Natural killer cell (primary cell): ENCODE data around the gene SH3TC1. TPM values are rescaled to one million over a fixed set of nuclear protein-coding genes. Genes with fewer than 3 reads are reported as not detected.

Source experiments
- ATAC-seq, 3 donors: fragments of 150-1000 bp in 2 of 3; fragments of 200-7000 bp in 1 of 3; cut with Tn5 transposase; 1 replicate in 1 of 3; 2 replicates in 2 of 3; pipeline ENCODE4 v1.10.0; 2021; ENCODE audit warnings: mild to moderate bottlenecking in 2 of 3, moderate library complexity in 2 of 3
- DNase-seq, 2 donors: peaks; one replicate each; pipeline versions ENCODE4 v3.0.0 to v3.0.0-alpha.2; 2013 to 2021; ENCODE audit warnings: mixed read lengths in 1 of 2
- H3K27ac ChIP-seq: one replicate; pipeline ENCODE4 v1.5.1; 2013; ENCODE audit warnings: mild to moderate bottlenecking, low read length
- H3K27me3 ChIP-seq: one replicate; pipeline ENCODE4 v1.6.1; 2013; ENCODE audit warnings: low read length; ENCODE audit not compliant: control insufficient read depth, insufficient read depth
- H3K36me3 ChIP-seq: one replicate; pipeline ENCODE4 v1.6.1; 2013; ENCODE audit warnings: low read length; ENCODE audit not compliant: control insufficient read depth, insufficient read depth
- H3K4me1 ChIP-seq: one replicate; pipeline ENCODE4 v1.6.1; 2013; ENCODE audit warnings: low read length; ENCODE audit not compliant: control insufficient read depth, insufficient read depth
- H3K4me3 ChIP-seq: one replicate; pipeline ENCODE4 v1.5.1; 2013; ENCODE audit warnings: low read length
- H3K9me3 ChIP-seq: one replicate; pipeline ENCODE4 v1.6.1; 2013; ENCODE audit warnings: low read length; ENCODE audit not compliant: control insufficient read depth, insufficient read depth
- H3K27ac Mint-ChIP-seq, 2 donors: one replicate each; pipeline ENCODE4 v1.8.0; 2022; ENCODE audit warnings: mild to moderate bottlenecking in 2 of 2, mixed read lengths in 2 of 2, moderate library complexity in 1 of 2
- H3K27me3 Mint-ChIP-seq, 2 donors: one replicate each; pipeline ENCODE4 v1.8.0; 2022; ENCODE audit warnings: low read depth in 2 of 2, mixed read lengths in 2 of 2
- H3K36me3 Mint-ChIP-seq: one replicate; pipeline ENCODE4 v1.8.0; 2022; ENCODE audit warnings: mixed read lengths
- H3K4me1 Mint-ChIP-seq, 2 donors: one replicate each; pipeline ENCODE4 v1.8.0; 2022; ENCODE audit warnings: mixed read lengths in 2 of 2
- H3K4me3 Mint-ChIP-seq: one replicate; pipeline ENCODE4 v1.8.0; 2022; ENCODE audit warnings: mild to moderate bottlenecking, moderate library complexity, mixed read lengths
- H3K9me3 Mint-ChIP-seq, 2 donors: one replicate each; pipeline ENCODE4 v1.8.0; 2022; ENCODE audit warnings: mixed read lengths in 2 of 2
- CTCF ChIP-seq: fragments of 200-600 bp; IDR thresholded peaks from one replicate; pipeline ENCODE4 v1.8.0; 2022; ENCODE audit warnings: antibody characterized with exemption
- WGBS: methylation state at CpG from one replicate; pipeline ENCODE4 v1.1.7; 2013; ENCODE audit warnings: missing lambda C conversion rate; ENCODE audit not compliant: insufficient coverage; 5-methylcytosine and 5-hydroxymethylcytosine counted together
- intact Hi-C: fragments of 100-400 bp; cut with micrococcal nuclease; formaldehyde crosslinking; loops from one replicate; pipeline ENCODE4 v1.14.2; 2022
- total RNA-seq, 4 donors: library from RNA; stranded (reverse); fragments of 120-200 nt in 1 of 4; gene quantifications; one replicate each; pipeline versions ENCODE4 v1.2.3 to v1.2.4, GENCODE V29; 2013 to 2022

SH3TC1 gene
- total RNA-seq, 3 donors from 2014 or later (not counting 1 experiment from before 2014, with no cell fraction given), result 50.1 to 61.7 (median 54.9) TPM

DNA sequence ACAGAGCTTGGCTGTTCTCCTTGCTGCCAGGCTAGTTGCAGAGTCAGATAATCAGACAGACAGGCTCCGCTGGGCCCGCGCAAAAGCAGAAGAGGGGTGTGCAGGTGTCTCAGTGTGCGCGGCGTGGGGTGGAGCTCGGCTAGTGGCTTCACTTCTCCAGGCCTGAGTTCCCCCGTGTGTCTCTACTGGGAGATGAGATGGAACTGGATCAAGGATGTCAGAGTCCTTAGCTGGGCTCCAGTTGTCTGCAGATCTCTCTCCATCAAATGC, 91.5 kb downstream of the SH3TC1 start:
- no peak for DNase-seq
- WGBS, result 89% methylated on average over 8 of the region's 8 CpGs

More for the DNA sequence above, 91.5 kb downstream of the SH3TC1 start:
- ATAC-seq, result no peak
- H3K27me3 Mint-ChIP-seq, result no peaks in the 10 kb centered on the region
- H3K4me1 Mint-ChIP-seq, result no peaks in the 10 kb centered on the region
- no peaks in the 10 kb centered on the region for H3K36me3 Mint-ChIP-seq
- intact Hi-C loops, result no loop called here
- H3K27me3 ChIP-seq, result no peaks in the 10 kb centered on the region
- peaks cover 5 to 7% of the 10 kb centered on the region in 2 donors for H3K9me3 Mint-ChIP-seq
- no peaks in the 10 kb centered on the region for H3K9me3 ChIP-seq
- no peaks in the 10 kb centered on the region for H3K36me3 ChIP-seq
- TF ChIP-seq CTCF, result no peak
- no peak overlapping the region for H3K27ac Mint-ChIP-seq
- no peak overlapping the region for H3K27ac ChIP-seq
- no peak overlapping the region for H3K4me3 ChIP-seq
- no peaks in the 10 kb centered on the region for H3K4me1 ChIP-seq
- no peak overlapping the region for H3K4me3 Mint-ChIP-seq

Other genes starting within 250 kb of the SH3TC1 start
- gene ABLIM2, start 40.5 kb upstream of the SH3TC1 start, total RNA-seq, result 1 to 10 TPM in 2 of 3 donors, under 1 TPM in 1; 0.71 to 2.8 (median 1.3) TPM
- not detected for gene HTRA3, start 70.5 kb downstream of the SH3TC1 start, total RNA-seq
- 10 to 100 TPM; 12.4 to 18.3 (median 15.4) TPM for gene ACOX3, start 241.4 kb downstream of the SH3TC1 start, total RNA-seq
- 10 to 100 TPM; 24.4 to 37.5 (median 34.3) TPM for gene TRMT44, start 241.5 kb downstream of the SH3TC1 start, total RNA-seq